NB4 (cell line): Measurements from ENCODE around the gene SFTPA1.
A peak's percentile ranks its signal among the peaks of the same experiment; 100 is the strongest.
"Not testable (repeated sequence)": the region's sequence is repeated elsewhere in the genome, so short reads cannot be mapped to it uniquely, and the experiment has no call there.

Experiments used
- DNase-seq: peaks from one replicate; pipeline ENCODE4 v3.0.0; 2010; ENCODE audit warnings: low read depth
- H3K4me3 ChIP-seq: one replicate; pipeline ENCODE4 v1.5.1; 2011; ENCODE audit warnings: mild to moderate bottlenecking, low read depth, low read length, moderate library complexity
- CTCF ChIP-seq: IDR thresholded peaks from one replicate; pipeline ENCODE4 v1.5.1; 2012; ENCODE audit warnings: low read depth, low read length
- MAX ChIP-seq: IDR thresholded peaks from 2 replicates; pipeline ENCODE4 v1.6.1; 2011; ENCODE audit warnings: low read depth, low read length
- MYC ChIP-seq: IDR thresholded peaks from 2 replicates; pipeline ENCODE4 v1.6.1; 2011; ENCODE audit warnings: low read depth, low read length
- POLR2A ChIP-seq: IDR thresholded peaks from 2 replicates; pipeline ENCODE4 v1.6.1; 2011; ENCODE audit warnings: mild to moderate bottlenecking; ENCODE audit not compliant: insufficient read length; ENCODE audit errors: extremely low read depth

Gene SFTPA1

GRCh38 chr10:79582096-79582495, 28.6 kb upstream of the SFTPA1 start:
- DNase-seq: no peak
- TF ChIP-seq MAX (no peak), CTCF (no peak)
- no peak overlapping the region for H3K4me3 ChIP-seq

GRCh38 chr10:79582954-79583353, 27.8 kb upstream of the SFTPA1 start:
- DNase-seq, H3K4me3 ChIP-seq: not testable (repeated sequence)

GRCh38 chr10:79583488-79584024, 27.2 kb upstream of the SFTPA1 start:
- DNase-seq: no peak
- TF ChIP-seq MAX: no peak
- no peak for TF ChIP-seq POLR2A
- TF ChIP-seq MYC: no peak
- TF ChIP-seq CTCF: no peak
- H3K4me3 ChIP-seq: no peak overlapping the region

- H3K4me3 ChIP-seq: no peak overlapping the region
- no peak for DNase-seq
- TF ChIP-seq CTCF: no peak
- TF ChIP-seq MYC: no peak
- no peak for TF ChIP-seq POLR2A
- TF ChIP-seq MAX: no peak
Measured at GRCh38 chr10:79585870-79586527, 24.7 kb upstream of the SFTPA1 start.

GRCh38 chr10:79586933-79587332, 23.8 kb upstream of the SFTPA1 start:
- DNase-seq: no peak
- H3K4me3 ChIP-seq: no peak overlapping the region
- TF ChIP-seq MYC (no peak), CTCF (no peak), POLR2A (no peak), MAX (no peak)

- no peak overlapping the region for H3K4me3 ChIP-seq
- no peak for TF ChIP-seq POLR2A
- TF ChIP-seq CTCF: no peak
- peak; percentile 69 for TF ChIP-seq MYC
- TF ChIP-seq MAX: peak; percentile 81
- DNase-seq: peak; percentile 41
Measured at GRCh38 chr10:79588800-79589199, 21.9 kb upstream of the SFTPA1 start.
